A172 (cell line): ENCODE results near the gene TUB. TPM values are rescaled to one million over a fixed set of nuclear protein-coding genes. Genes with fewer than 3 reads are reported as not detected.

ENCODE experiments used
- DNase-seq: peaks from one replicate; pipeline ENCODE4 v3.0.0-alpha.2; 2015; ENCODE audit warnings: low spot score
- total RNA-seq: library from RNA; depleted of rRNA; stranded (reverse); fragments of >200 nt; shearing (Covaris generic); gene quantifications from 2 replicates; pipeline ENCODE4 v1.2.3, GENCODE V29; 2014; rRNA removed

Gene TUB
- 5.6 and 6.0 TPM in 2 replicates for total RNA-seq

GRCh38 chr11:8080674-8081590 is at the start of gene TUB:
Gene TUB (plus strand): TSS chr11:8081211. CDS start chr11:8081511, 300 bp downstream.
- DNase-seq: no peak

- DNase-seq: no peak
Observed at GRCh38 chr11:8031248-8032115, 49.5 kb upstream of the TUB start.

GRCh38 chr11:8032122-8032521 is 48.9 kb upstream of the TUB start:
- no peak for DNase-seq

- no peak for DNase-seq
Observed at GRCh38 chr11:8032576-8033304, 48.3 kb upstream of the TUB start.

- DNase-seq: peak; percentile 72
Observed at GRCh38 chr11:8033305-8034105, 47.5 kb upstream of the TUB start.

GRCh38 chr11:8034106-8034585 is 46.9 kb upstream of the TUB start:
- DNase-seq: no peak

GRCh38 chr11:8034604-8035190 is 46.3 kb upstream of the TUB start:
- DNase-seq: no peak

- no peak for DNase-seq
Observed at GRCh38 chr11:8035200-8035855, 45.7 kb upstream of the TUB start.

- no peak for DNase-seq
Observed at GRCh38 chr11:8036002-8036802, 44.8 kb upstream of the TUB start.

GRCh38 chr11:8036986-8037385 is 44.0 kb upstream of the TUB start:
- DNase-seq: no peak

GRCh38 chr11:8038393-8038792 is 42.6 kb upstream of the TUB start:
- no peak for DNase-seq

GRCh38 chr11:8038811-8039529 is 42.0 kb upstream of the TUB start:
- DNase-seq: no peak

GRCh38 chr11:8039530-8040260 is 41.3 kb upstream of the TUB start:
- DNase-seq: no peak

- DNase-seq: no peak
Observed at GRCh38 chr11:8040261-8040920, 40.6 kb upstream of the TUB start.

- no peak for DNase-seq
Observed at GRCh38 chr11:8040921-8041285, 40.1 kb upstream of the TUB start.

GRCh38 chr11:8041576-8041975 is 39.4 kb upstream of the TUB start:
- no peak for DNase-seq

- DNase-seq: no peak
Observed at GRCh38 chr11:8043756-8044155, 37.3 kb upstream of the TUB start.
